Measurements from ENCODE around the gene TRAK1.
"Not testable (repeated sequence)": the region's sequence is repeated elsewhere in the genome, so short reads cannot be mapped to it uniquely, and the experiment has no call there.

The TRAK1 gene

GRCh38 chr3:42090973-42091731 is at the start of gene TRAK1:
TSS of gene TRAK1 (plus strand) at chr3:42091357. CDS start at chr3:42091470, 113 bp downstream.
- no peak for DNase-seq
- Mint-ChIP-seq H3K4me1 (peaks cover 32% of the 10 kb centered on the region), H3K27ac (no peak within 1 kb of the TSS), H3K9me3 (no peaks in the 10 kb centered on the region), H3K27me3 (no peaks in the 10 kb centered on the region), H3K4me3 (no peak within 1 kb of the TSS), H3K36me3 (peaks cover 30% of the 10 kb centered on the region)
- CTCF ChIA-PET = interaction anchor here (1.2 kb wide), 1 partner anchor 77 kb away, joined by 3 read pairs; no protein-coding TSS in a partner anchor

- peaks cover 3% of the 10 kb centered on the region for H3K36me3 Mint-ChIP-seq
- no peak overlapping the region for H3K27ac Mint-ChIP-seq
- no peak for DNase-seq
- peaks cover 2% of the 10 kb centered on the region for H3K4me1 Mint-ChIP-seq
- no peaks in the 10 kb centered on the region for H3K27me3 Mint-ChIP-seq
- H3K4me3 Mint-ChIP-seq = no peak overlapping the region
- CTCF ChIA-PET = interaction anchor here (0.9 kb wide), 1 partner anchor 56 kb away, joined by 3 read pairs; no protein-coding TSS in a partner anchor
- H3K9me3 Mint-ChIP-seq = no peaks in the 10 kb centered on the region
Observed at GRCh38 chr3:42042747-42043098, 48.4 kb upstream of the TRAK1 start.

- no peak overlapping the region for H3K27ac Mint-ChIP-seq
- H3K9me3 Mint-ChIP-seq = no peaks in the 10 kb centered on the region
- H3K27me3 Mint-ChIP-seq = no peaks in the 10 kb centered on the region
- peaks cover 8% of the 10 kb centered on the region for H3K4me1 Mint-ChIP-seq
- H3K36me3 Mint-ChIP-seq = peaks cover 3% of the 10 kb centered on the region
- CTCF ChIA-PET = interaction anchor here (0.9 kb wide), 1 partner anchor 56 kb away, joined by 3 read pairs; no protein-coding TSS in a partner anchor
- DNase-seq = no peak
- H3K4me3 Mint-ChIP-seq = no peak overlapping the region
Observed at GRCh38 chr3:42043099-42043813, 47.9 kb upstream of the TRAK1 start.

GRCh38 chr3:42045708-42046243 is 45.4 kb upstream of the TRAK1 start:
- Mint-ChIP-seq H3K27ac (no peak overlapping the region), H3K27me3 (no peaks in the 10 kb centered on the region), H3K4me3 (no peak overlapping the region), H3K9me3 (no peaks in the 10 kb centered on the region), H3K36me3 (no peaks in the 10 kb centered on the region), H3K4me1 (peaks cover 20% of the 10 kb centered on the region)
- no peak for DNase-seq
- CTCF ChIA-PET = no interaction called here

GRCh38 chr3:42048526-42048925 is 42.6 kb upstream of the TRAK1 start:
- H3K4me1 Mint-ChIP-seq = peaks cover 20% of the 10 kb centered on the region
- CTCF ChIA-PET, H3K27ac Mint-ChIP-seq, DNase-seq, H3K36me3 Mint-ChIP-seq, H3K27me3 Mint-ChIP-seq, H3K4me3 Mint-ChIP-seq, H3K9me3 Mint-ChIP-seq: not testable (repeated sequence)

GRCh38 chr3:42050126-42050525 is 41.0 kb upstream of the TRAK1 start:
- CTCF ChIA-PET = interaction anchor here (1.7 kb wide), 1 partner anchor 49 kb away, joined by 3 read pairs; no protein-coding TSS in a partner anchor
- no peaks in the 10 kb centered on the region for H3K9me3 Mint-ChIP-seq
- H3K4me3 Mint-ChIP-seq = no peak overlapping the region
- H3K27ac Mint-ChIP-seq = no peak overlapping the region
- DNase-seq = no peak
- no peaks in the 10 kb centered on the region for H3K36me3 Mint-ChIP-seq
- H3K27me3 Mint-ChIP-seq = no peaks in the 10 kb centered on the region
- H3K4me1 Mint-ChIP-seq = peaks cover 20% of the 10 kb centered on the region

GRCh38 chr3:42051384-42052131 is 39.6 kb upstream of the TRAK1 start:
- Mint-ChIP-seq H3K27me3 (no peaks in the 10 kb centered on the region), H3K36me3 (no peaks in the 10 kb centered on the region), H3K27ac (no peak overlapping the region), H3K9me3 (no peaks in the 10 kb centered on the region), H3K4me1 (peaks cover 20% of the 10 kb centered on the region), H3K4me3 (no peak overlapping the region)
- CTCF ChIA-PET = no interaction called here
- DNase-seq = no peak

GRCh38 chr3:42052132-42052483 is 39.0 kb upstream of the TRAK1 start:
- Mint-ChIP-seq H3K36me3 (no peaks in the 10 kb centered on the region), H3K27me3 (no peaks in the 10 kb centered on the region), H3K9me3 (no peaks in the 10 kb centered on the region), H3K4me3 (no peak overlapping the region), H3K4me1 (peaks cover 20% of the 10 kb centered on the region), H3K27ac (no peak overlapping the region)
- no peak for DNase-seq
- CTCF ChIA-PET = interaction anchor here (0.6 kb wide), 1 partner anchor 193 kb away, joined by 3 read pairs; no protein-coding TSS in a partner anchor

GRCh38 chr3:42052484-42053351 is 38.4 kb upstream of the TRAK1 start:
- no peaks in the 10 kb centered on the region for H3K9me3 Mint-ChIP-seq
- H3K27ac Mint-ChIP-seq = no peak overlapping the region
- H3K4me3 Mint-ChIP-seq = no peak overlapping the region
- CTCF ChIA-PET = interaction anchor here (0.6 kb wide), 2 partner anchors 193 to 1278 kb away, joined by 3 read pairs; no protein-coding TSS in a partner anchor
- H3K4me1 Mint-ChIP-seq = peaks cover 18% of the 10 kb centered on the region
- H3K36me3 Mint-ChIP-seq = no peaks in the 10 kb centered on the region
- no peaks in the 10 kb centered on the region for H3K27me3 Mint-ChIP-seq
- no peak for DNase-seq

- H3K9me3 Mint-ChIP-seq = no peaks in the 10 kb centered on the region
- H3K36me3 Mint-ChIP-seq = no peaks in the 10 kb centered on the region
- H3K4me3 Mint-ChIP-seq = no peak overlapping the region
- H3K4me1 Mint-ChIP-seq = peaks cover 10% of the 10 kb centered on the region
- CTCF ChIA-PET = interaction anchor here (1.7 kb wide), 1 partner anchor 46 kb away, joined by 5 read pairs; no protein-coding TSS in a partner anchor
- no peak overlapping the region for H3K27ac Mint-ChIP-seq
- H3K27me3 Mint-ChIP-seq = no peaks in the 10 kb centered on the region
- DNase-seq = no peak
Observed at GRCh38 chr3:42053476-42053875, 37.7 kb upstream of the TRAK1 start.

- Mint-ChIP-seq H3K9me3 (no peaks in the 10 kb centered on the region), H3K4me1 (no peaks in the 10 kb centered on the region), H3K36me3 (no peaks in the 10 kb centered on the region), H3K27me3 (no peaks in the 10 kb centered on the region), H3K27ac (no peak overlapping the region), H3K4me3 (no peak overlapping the region)
- CTCF ChIA-PET = interaction anchor here (1.7 kb wide), 1 partner anchor 44 kb away, joined by 5 read pairs; no protein-coding TSS in a partner anchor
- DNase-seq = no peak
Observed at GRCh38 chr3:42055291-42055690, 35.9 kb upstream of the TRAK1 start.

- H3K4me3 Mint-ChIP-seq = no peak overlapping the region
- H3K27me3 Mint-ChIP-seq = no peaks in the 10 kb centered on the region
- DNase-seq = no peak
- CTCF ChIA-PET = no interaction called here
- no peaks in the 10 kb centered on the region for H3K36me3 Mint-ChIP-seq
- H3K9me3 Mint-ChIP-seq = no peaks in the 10 kb centered on the region
- no peaks in the 10 kb centered on the region for H3K4me1 Mint-ChIP-seq
- no peak overlapping the region for H3K27ac Mint-ChIP-seq
Observed at GRCh38 chr3:42056840-42057239, 34.3 kb upstream of the TRAK1 start.

GRCh38 chr3:42057561-42058211 is 33.5 kb upstream of the TRAK1 start:
- no peak for DNase-seq
- no peak overlapping the region for H3K27ac Mint-ChIP-seq
- no peak overlapping the region for H3K4me3 Mint-ChIP-seq
- no peaks in the 10 kb centered on the region for H3K27me3 Mint-ChIP-seq
- CTCF ChIA-PET = no interaction called here
- no peaks in the 10 kb centered on the region for H3K9me3 Mint-ChIP-seq
- no peaks in the 10 kb centered on the region for H3K36me3 Mint-ChIP-seq
- H3K4me1 Mint-ChIP-seq = no peaks in the 10 kb centered on the region

Measured in activated naive CD4-positive, alpha-beta T cell treated with anti-CD3 and anti-CD28 coated beads, Interleukin-2, amount 10 ng/mL, durations not matched to agents 7 days and 5 days (primary cell).